Nucleus accumbens (tissue), 56 donors: ENCODE data around the gene ITGB3BP.
"Not testable (repeated sequence)": the region's sequence is repeated elsewhere in the genome, so short reads cannot be mapped to it uniquely, and the experiment has no call there.

Experiments used
- DNase-seq, 56 donors: peaks; one replicate each; lab custom pipeline; 2025; lab: John Stamatoyannopoulos, UW

Gene ITGB3BP

DNA sequence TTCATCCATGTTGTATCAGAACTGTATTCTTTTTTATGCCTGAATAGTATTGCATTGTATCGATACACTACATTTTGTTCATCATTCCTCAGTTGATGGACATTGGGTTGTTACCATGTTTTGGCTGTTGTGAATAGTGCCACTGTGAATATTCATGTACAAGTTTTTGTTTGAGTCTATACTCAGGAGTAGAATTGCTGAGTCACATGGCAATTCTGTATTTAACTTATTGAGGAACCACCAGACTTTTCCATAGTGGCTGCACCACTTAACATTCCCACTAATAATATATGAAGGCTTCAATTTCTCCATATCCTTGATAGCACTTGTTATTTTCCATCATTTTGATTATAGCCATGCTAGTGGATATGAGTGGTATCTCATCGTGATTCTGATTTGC lies 99.4 kb downstream of the ITGB3BP start:
- DNase-seq = no peak

DNA sequence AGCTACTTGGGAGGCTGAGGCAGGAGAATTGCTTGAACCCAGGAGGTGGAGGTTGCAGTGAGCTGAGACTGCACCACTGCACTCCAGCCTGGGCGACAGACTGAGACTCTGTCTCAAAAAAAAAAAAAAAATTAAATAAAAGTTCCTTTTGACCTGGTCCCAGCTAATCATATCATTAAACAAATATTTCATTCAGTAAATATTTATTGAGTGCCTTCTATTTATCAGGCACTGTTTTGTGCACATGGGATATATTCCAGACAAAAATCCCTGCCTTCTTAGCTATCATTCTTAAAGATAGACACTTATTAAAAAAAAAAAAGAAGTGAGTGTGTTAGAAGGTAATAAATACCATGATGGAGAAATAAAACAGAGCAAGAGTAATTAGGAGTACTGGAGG lies 102.3 kb downstream of the ITGB3BP start:
- not testable (repeated sequence) for DNase-seq

DNA sequence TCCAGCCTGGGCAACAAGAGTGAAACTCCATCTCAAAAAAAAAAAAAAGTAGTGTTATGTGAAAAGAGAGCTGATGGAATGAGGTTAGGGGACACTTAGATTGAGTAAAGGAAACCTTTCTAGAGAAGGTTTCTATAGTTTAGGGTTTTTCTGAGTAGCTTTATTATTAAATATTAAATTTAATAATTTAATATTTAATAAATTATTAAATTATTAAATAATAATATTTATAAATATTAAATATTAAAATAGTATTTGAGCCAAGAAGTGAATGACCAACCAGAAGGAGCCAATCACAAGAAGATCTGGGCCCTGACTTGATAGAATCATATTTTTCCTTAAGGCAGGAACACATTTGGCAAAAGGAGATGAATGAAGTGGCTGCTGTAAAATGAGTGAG lies 104.9 kb downstream of the ITGB3BP start:
- DNase-seq = no peak

DNA sequence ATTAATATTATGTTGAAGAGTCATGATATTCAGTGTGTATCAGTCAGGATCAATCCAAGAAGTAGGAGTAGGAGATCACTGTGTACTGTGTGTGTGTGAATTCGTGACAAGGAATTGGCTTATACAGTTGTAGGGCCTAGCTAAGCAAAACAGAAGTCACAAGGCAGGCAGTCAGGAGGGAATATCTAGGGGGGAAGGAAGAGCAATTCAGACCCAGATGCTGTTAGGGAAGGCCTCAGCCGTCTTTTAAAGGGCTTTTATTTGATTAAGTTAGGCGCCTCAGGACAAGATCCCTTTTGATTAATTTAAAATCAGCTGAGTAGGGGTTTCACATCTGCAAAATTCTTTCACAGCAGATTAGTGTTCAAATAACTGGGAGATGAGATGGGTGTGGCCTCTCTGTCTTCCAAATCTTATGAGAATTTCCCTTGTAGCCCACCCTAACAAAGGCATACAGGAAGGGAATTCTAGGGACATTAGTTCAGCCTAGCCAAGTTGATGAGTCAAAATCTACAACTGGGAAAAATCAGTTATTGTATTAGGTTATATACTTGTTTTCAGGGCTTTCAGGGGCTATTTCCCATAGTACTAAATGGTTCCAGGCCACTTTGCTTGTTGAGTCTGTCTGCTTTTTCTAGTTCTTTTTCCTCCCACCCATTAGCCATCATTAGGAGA lies 108.2 kb downstream of the ITGB3BP start:
- DNase-seq = no peak

DNA sequence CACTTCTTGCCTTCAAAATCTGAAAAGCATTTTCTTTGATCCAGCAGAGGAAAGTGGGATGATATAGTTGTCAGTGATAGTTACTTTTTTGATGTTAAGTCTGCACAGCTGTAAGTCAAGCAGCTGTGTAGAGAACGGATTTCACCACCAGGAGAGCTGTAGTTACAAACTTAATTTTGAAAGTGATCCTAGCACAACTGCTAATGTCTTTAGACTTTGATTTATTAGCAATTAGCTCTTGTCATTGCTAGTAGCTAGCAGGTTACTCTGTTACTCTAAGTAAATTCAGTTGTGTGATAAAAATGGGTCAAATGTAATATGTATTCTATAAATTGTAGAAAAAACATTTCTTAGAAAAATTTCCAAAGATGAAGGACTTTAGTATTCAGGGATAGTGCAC lies 109.6 kb downstream of the ITGB3BP start:
- DNase-seq = no peak

DNA sequence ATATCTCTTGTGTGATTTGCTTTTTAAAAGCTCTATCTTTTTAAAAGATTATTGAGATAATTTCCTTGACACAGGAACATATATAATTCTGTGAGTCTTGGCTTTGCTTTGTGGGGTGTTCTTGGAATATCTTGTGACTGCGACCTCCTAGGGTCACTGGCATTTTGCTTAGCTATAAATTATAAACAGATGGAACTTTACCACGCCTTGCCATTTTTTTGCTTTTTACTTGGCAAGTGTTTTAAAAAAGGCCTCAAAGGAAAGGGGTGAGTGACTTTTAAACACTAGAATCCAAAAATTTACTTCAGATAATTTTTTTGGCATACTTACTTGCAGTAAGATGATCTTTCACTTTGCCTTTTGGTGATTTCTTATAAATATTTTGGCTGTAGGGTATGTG lies 112.0 kb downstream of the ITGB3BP start:
- DNase-seq = no peak

DNA sequence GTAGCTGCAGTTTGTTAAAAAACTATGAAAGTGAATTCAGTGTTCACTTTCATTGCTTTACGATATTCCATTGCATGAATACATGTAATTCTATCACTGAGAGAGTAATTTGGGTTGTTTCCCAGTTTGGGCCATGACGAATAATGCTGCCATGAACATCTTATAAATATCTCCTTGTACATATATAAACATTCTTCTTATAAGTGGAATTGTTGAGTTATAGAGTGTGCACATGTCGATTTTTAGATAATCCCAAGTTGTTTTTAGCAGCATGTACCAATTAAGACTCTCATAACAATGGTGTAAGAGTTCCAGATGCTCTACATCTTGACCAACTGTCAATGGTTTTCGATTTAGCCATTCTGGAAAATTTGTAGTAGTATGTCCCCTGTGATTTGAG lies 114.7 kb downstream of the ITGB3BP start:
- DNase-seq = no peak

DNA sequence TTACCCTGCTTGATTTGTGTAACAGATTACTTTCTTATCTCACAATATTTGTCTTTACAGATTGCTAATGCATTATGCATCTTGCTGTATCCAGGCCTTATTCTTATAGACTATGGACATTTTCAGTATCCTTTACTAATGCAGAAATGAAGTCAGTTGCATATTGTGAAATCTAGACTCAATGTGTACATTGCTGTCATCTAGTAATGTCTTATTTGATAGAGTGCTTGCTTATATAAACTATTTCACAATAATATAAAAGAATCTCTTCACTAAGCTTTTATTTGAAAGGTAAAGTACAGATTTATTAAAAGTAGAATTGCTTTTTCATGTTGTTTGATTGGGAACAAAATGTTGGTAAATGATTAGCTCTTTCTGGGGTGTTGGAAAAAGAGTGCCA lies 116.0 kb downstream of the ITGB3BP start:
- no peak for DNase-seq

DNA sequence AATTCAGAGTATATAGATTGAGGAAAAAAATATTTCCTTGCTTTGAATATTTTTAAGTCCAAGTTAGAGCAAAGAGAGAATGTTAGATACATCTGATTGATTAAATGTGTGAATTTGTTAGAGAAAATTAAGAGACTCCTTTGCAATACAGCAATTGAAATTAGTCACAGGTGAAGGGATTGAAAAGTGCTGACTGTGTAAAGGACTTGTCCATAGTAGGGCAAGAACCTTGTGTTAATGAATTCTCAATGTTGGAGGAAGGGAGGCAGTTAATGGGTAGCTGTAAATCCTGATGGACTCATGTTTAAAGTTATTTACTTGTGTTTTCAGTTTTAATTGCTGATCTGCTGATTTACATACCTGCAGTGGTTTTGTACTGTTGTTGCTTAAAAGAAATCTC lies 117.0 kb downstream of the ITGB3BP start:
- no peak for DNase-seq

DNA sequence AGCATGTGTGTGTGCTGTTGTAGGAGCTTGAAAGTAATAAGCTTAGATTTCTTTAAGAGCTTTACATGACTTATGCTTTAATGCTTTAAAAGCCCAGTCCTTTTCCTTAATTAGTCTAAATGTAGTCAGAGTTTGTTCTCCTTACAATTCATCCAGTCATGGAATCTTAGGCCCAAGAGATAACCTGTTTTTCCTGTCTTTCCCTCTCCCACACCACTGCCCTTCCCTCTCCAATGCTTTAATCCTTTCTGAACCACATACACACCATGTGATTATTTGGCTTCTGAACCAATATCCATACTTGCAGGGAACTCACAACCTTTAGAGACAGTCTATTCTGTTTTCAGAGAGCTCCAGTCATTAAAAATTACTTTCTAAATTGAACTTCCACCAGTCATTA lies 118.0 kb downstream of the ITGB3BP start:
- DNase-seq = no peak

DNA sequence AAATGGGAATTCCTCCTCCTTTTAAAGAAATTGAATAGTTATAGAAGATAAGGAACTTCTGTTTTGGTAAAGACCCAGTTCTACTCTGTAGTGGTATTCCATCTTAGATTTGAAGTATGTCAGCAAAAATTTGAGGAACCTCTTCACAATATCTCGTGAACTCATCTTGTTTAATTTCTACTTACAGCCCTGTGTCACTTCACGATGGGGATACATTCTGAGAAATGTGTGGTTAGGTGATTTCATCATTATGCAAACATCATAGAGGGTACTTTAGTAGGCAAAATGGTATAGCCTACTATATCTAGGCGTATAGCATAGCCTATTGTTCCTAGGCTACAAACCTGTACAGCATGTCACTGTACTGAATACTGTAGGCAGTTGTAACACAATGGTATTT lies 119.6 kb downstream of the ITGB3BP start:
- no peak for DNase-seq

DNA sequence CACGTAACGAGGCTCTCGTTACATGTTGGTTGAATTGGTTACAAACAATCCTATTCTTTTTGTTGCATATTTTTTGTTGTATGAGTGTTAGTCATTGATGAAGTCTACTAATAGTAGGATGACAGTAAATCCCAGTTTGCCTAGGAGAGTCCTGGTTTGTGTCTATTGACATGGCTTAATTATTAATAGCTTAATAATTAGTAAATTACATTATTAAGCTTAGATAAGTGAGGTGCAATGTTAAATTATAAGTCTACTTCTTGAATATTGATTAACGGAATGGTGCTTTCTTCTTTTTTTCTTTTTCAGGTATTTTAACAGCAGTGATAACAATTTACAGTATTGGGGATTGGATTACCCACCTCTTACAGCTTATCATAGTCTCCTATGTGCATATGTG lies 121.1 kb downstream of the ITGB3BP start:
- no peak for DNase-seq
